Measurements from ENCODE around the gene KYAT1. TPM values are rescaled to one million over a fixed set of nuclear protein-coding genes. Genes with fewer than 3 reads are reported as not detected.
A peak's percentile ranks its signal among the peaks of the same experiment; 100 is the strongest.

Gene KYAT1
- total RNA-seq, 1 experiment from 2014 or later: 14.6 TPM

GRCh38 chr9:128800061-128800460 is 81.7 kb downstream of the KYAT1 start:
- H3K18ac ChIP-seq (ENCODE audit: insufficient read length, low read depth, low read length): no peak overlapping the region
- H3K27ac ChIP-seq (ENCODE audit: insufficient read length, low read depth, low read length): no peak overlapping the region
- no peak overlapping the region for H2BK5ac ChIP-seq (ENCODE audit: insufficient read length, low read length)
- H3K23ac ChIP-seq (ENCODE audit: insufficient read length, low read depth, low read length): no peak overlapping the region
- H3K9ac ChIP-seq (ENCODE audit: extremely low read depth, insufficient read length, low read length): no peak overlapping the region
- H3K4me3 Mint-ChIP-seq: no peak overlapping the region
- H3K4me1 Mint-ChIP-seq: no peaks in the 10 kb centered on the region
- H2AFZ ChIP-seq (ENCODE audit: low read length): no peak overlapping the region
- no peak overlapping the region for H2BK120ac ChIP-seq (ENCODE audit: low read depth, low read length, poor library complexity, severe bottlenecking)
- H3K4me1 ChIP-seq (ENCODE audit: insufficient read depth, low read length): no peaks in the 10 kb centered on the region
- no peaks in the 10 kb centered on the region for H3K9me3 ChIP-seq (ENCODE audit: control insufficient read depth, low read depth, low read length)
- H3K23me2 ChIP-seq (ENCODE audit: insufficient read length, low read depth, low read length, poor library complexity, severe bottlenecking): no peaks in the 10 kb centered on the region
- peaks cover 2 to 58% (median 41%) of the 10 kb centered on the region in 3 experiments; a peak in 6 of 7 replicates for H3K36me3 Mint-ChIP-seq (ENCODE audit: insufficient read depth in 1 of 3, low read depth in 3 of 3)
- no peak overlapping the region for H2BK15ac ChIP-seq (ENCODE audit: low read depth, low read length)
- no peaks in the 10 kb centered on the region for H3K27me3 Mint-ChIP-seq (ENCODE audit: low read depth)
- DNase-seq: no peak
- H3K4ac ChIP-seq (ENCODE audit: low read depth, low read length): no peak overlapping the region
- no peak overlapping the region for H3K14ac ChIP-seq (ENCODE audit: insufficient read depth, low read length)
- no peaks in the 10 kb centered on the region for H4K20me1 ChIP-seq (ENCODE audit: control insufficient read depth, insufficient read depth, insufficient read length)
- TF ChIP-seq, protein P1, sequence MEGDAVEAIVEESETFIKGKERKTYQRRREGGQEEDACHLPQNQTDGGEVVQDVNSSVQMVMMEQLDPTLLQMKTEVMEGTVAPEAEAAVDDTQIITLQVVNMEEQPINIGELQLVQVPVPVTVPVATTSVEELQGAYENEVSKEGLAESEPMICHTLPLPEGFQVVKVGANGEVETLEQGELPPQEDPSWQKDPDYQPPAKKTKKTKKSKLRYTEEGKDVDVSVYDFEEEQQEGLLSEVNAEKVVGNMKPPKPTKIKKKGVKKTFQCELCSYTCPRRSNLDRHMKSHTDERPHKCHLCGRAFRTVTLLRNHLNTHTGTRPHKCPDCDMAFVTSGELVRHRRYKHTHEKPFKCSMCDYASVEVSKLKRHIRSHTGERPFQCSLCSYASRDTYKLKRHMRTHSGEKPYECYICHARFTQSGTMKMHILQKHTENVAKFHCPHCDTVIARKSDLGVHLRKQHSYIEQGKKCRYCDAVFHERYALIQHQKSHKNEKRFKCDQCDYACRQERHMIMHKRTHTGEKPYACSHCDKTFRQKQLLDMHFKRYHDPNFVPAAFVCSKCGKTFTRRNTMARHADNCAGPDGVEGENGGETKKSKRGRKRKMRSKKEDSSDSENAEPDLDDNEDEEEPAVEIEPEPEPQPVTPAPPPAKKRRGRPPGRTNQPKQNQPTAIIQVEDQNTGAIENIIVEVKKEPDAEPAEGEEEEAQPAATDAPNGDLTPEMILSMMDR (conservative IDR thresholded peaks at IDR 0.05): no peak
- no peak overlapping the region for H3T11ph ChIP-seq (ENCODE audit: low read length)
- H2AK5ac ChIP-seq (ENCODE audit: insufficient read length, low read length): no peak overlapping the region
- no peak overlapping the region for H4K91ac ChIP-seq (ENCODE audit: insufficient read length, low read depth, low read length)
- no peak overlapping the region for H2BK20ac ChIP-seq (ENCODE audit: low read depth, low read length, poor library complexity, severe bottlenecking)
- no peak overlapping the region for H4K5ac ChIP-seq (ENCODE audit: insufficient read length, low read depth, low read length)
- no peaks in the 10 kb centered on the region for H3K27me3 ChIP-seq (ENCODE audit: insufficient read depth, low read length)
- WGBS (ENCODE audit: extremely low coverage, insufficient read length, low lambda C conversion rate): no CpG with 5 or more reads among the region's 7 CpGs
- H3K79me1 ChIP-seq (ENCODE audit: insufficient read depth, low read depth, low read length, poor library complexity, severe bottlenecking): no peaks in the 10 kb centered on the region
- 0 out of 7 replicates have a peak overlapping the region, but pooled peaks of 1 of the 3 experiments have one; percentile 47 for H3K27ac Mint-ChIP-seq
- H4K8ac ChIP-seq (replicated peaks; ENCODE audit: insufficient read length, low read depth, low read length): no peak overlapping the region
- H3K9me3 Mint-ChIP-seq: no peaks in the 10 kb centered on the region
- H2BK12ac ChIP-seq (ENCODE audit: insufficient read length, low read depth, low read length): no peak overlapping the region
- no peaks in the 10 kb centered on the region for H3K79me2 ChIP-seq (ENCODE audit: insufficient read depth, low read length)
- no peak overlapping the region for H3K4me2 ChIP-seq (ENCODE audit: insufficient read depth, insufficient read length, low read length)
- no peak overlapping the region for H3K56ac ChIP-seq (ENCODE audit: insufficient read length, low read depth, low read length)
